Naive thymus-derived CD4-positive, alpha-beta T cell (primary cell): Measurements from ENCODE around the gene CDK3. TPM values are rescaled to one million over a fixed set of nuclear protein-coding genes. Genes with fewer than 3 reads are reported as not detected.
"Not testable (repeated sequence)": the region's sequence is repeated elsewhere in the genome, so short reads cannot be mapped to it uniquely, and the experiment has no call there.

Experiments
- ATAC-seq: fragments of 150-1000 bp; cut with Tn5 transposase; 2 replicates; pipeline ENCODE4 v1.10.0; 2021; ENCODE audit warnings: mild to moderate bottlenecking, moderate library complexity
- CTCF ChIA-PET: fragments of 350-600 bp; sonication (Branson Sonifier 250); formaldehyde crosslinking; loops from one replicate; lab custom pipeline; 2021; ENCODE audit warnings: antibody characterized with exemption; lab: Charles Lee
- POLR2A ChIA-PET: fragments of 350-600 bp; sonication (Branson Sonifier 250); formaldehyde crosslinking; loops from one replicate; lab custom pipeline; 2021; ENCODE audit warnings: antibody characterized with exemption, inconsistent platforms; lab: Charles Lee
- DNase-seq, 9 donors: peaks; one replicate each; pipeline versions ENCODE4 v3.0.0 to v3.0.0-alpha.2; 2020 to 2022; ENCODE audit warnings: mixed read lengths in 1 of 9
- H3K27ac ChIP-seq: one replicate; pipeline ENCODE4 v1.7.0; 2013; ENCODE audit warnings: mild to moderate bottlenecking, low read depth, low read length, moderate library complexity
- H3K27me3 ChIP-seq, 2 donors: one replicate each; pipeline ENCODE4 v1.7.0; 2013; ENCODE audit warnings: low read length in 2 of 2, mild to moderate bottlenecking in 2 of 2, moderate library complexity in 2 of 2; ENCODE audit not compliant: control insufficient read depth in 2 of 2, insufficient read depth in 2 of 2
- H3K36me3 ChIP-seq, 3 experiments: 1 replicate in 2 of 3; 2 replicates in 1 of 3; pipeline ENCODE4 v1.7.0; 2013; ENCODE audit warnings: low read length in 3 of 3, mild to moderate bottlenecking in 3 of 3, moderate library complexity in 1 of 3; ENCODE audit not compliant: insufficient read depth in 3 of 3, control insufficient read depth in 2 of 3
- H3K4me1 ChIP-seq, 2 donors: one replicate each; pipeline ENCODE4 v1.7.0; 2013; ENCODE audit warnings: low read length in 2 of 2, mild to moderate bottlenecking in 2 of 2, moderate library complexity in 1 of 2; ENCODE audit not compliant: control insufficient read depth in 2 of 2, insufficient read depth in 2 of 2
- H3K4me3 ChIP-seq: 2 replicates; pipeline ENCODE4 v1.7.0; 2013; ENCODE audit warnings: mild to moderate bottlenecking, low read length
- H3K9me3 ChIP-seq, 3 experiments: 1 replicate in 2 of 3; 2 replicates in 1 of 3; pipeline ENCODE4 v1.7.0; 2013; ENCODE audit warnings: low read length in 3 of 3; ENCODE audit not compliant: control insufficient read depth in 2 of 3
- H3K27ac Mint-ChIP-seq, 9 donors: one replicate each; pipeline ENCODE4 v1.8.0; 2020 to 2022; ENCODE audit warnings: mixed read lengths in 9 of 9, mild to moderate bottlenecking in 8 of 9, moderate library complexity in 5 of 9, inconsistent platforms in 2 of 9
- H3K27me3 Mint-ChIP-seq, 5 donors: one replicate each; pipeline ENCODE4 v1.8.0; 2021 to 2022; ENCODE audit warnings: mixed read lengths in 5 of 5, mild to moderate bottlenecking in 1 of 5
- H3K36me3 Mint-ChIP-seq, 5 donors: one replicate each; pipeline ENCODE4 v1.8.0; 2020 to 2022; ENCODE audit warnings: mixed read lengths in 5 of 5, mild to moderate bottlenecking in 3 of 5, inconsistent platforms in 1 of 5
- H3K4me1 Mint-ChIP-seq, 7 donors: one replicate each; pipeline ENCODE4 v1.8.0; 2020 to 2022; ENCODE audit warnings: mixed read lengths in 7 of 7, mild to moderate bottlenecking in 3 of 7, inconsistent platforms in 1 of 7
- H3K4me3 Mint-ChIP-seq, 10 donors: one replicate each; pipeline ENCODE4 v1.8.0; 2020 to 2022; ENCODE audit warnings: mild to moderate bottlenecking in 10 of 10, mixed read lengths in 10 of 10, moderate library complexity in 6 of 10, inconsistent platforms in 2 of 10
- H3K9me3 Mint-ChIP-seq, 11 donors: one replicate each; pipeline ENCODE4 v1.8.0; 2020 to 2022; ENCODE audit warnings: mixed read lengths in 11 of 11, mild to moderate bottlenecking in 4 of 11, inconsistent platforms in 1 of 11, moderate library complexity in 1 of 11
- intact Hi-C, 2 donors: fragments of 100-400 bp; cut with micrococcal nuclease; formaldehyde crosslinking; loops; one replicate each; pipeline ENCODE4 v1.15.1; 2023
- polyA plus RNA-seq, 2 donors: library from polyadenylated mRNA; unstranded; fragments of 300-500 nt; fragmentation: Illumina TruSeq; gene quantifications; one replicate each; pipeline ENCODE4 v1.2.3, GENCODE V29; 2021
- total RNA-seq, 6 experiments: library from RNA in 5 of 6; stranded (reverse) in 5 of 6; gene quantifications; 1 replicate in 5 of 6; 2 replicates in 1 of 6; pipeline ENCODE4 v1.2.3 and lab custom pipeline; 2021 to 2026

CDK3 gene
- total and polyA plus RNA-seq, 7 experiments from 2014 or later = 0.28 to 9.9 (median 7.2) TPM

GRCh38 chr17:76038050-76038449, 37.4 kb downstream of the CDK3 start:
- Mint-ChIP-seq H3K36me3 (peaks cover 6 to 39% (median 15%) of the 10 kb centered on the region in 5 donors), H3K27me3 (no peaks in the 10 kb centered on the region), H3K27ac (peak overlapping the region in 5 of 9 donors; percentile 47 to 77 (median 62)), H3K4me1 (peaks cover 0 to 21% (median 12%) of the 10 kb centered on the region in 7 donors), H3K9me3 (no peaks in the 10 kb centered on the region), H3K4me3 (no peak overlapping the region)
- H3K36me3 ChIP-seq = peaks cover 13 to 55% (median 23%) of the 10 kb centered on the region in 3 experiments
- POLR2A ChIA-PET = no interaction called here
- no peaks in the 10 kb centered on the region for H3K4me1 ChIP-seq
- intact Hi-C loops = no loop called here
- H3K27ac ChIP-seq = no peak overlapping the region
- no peaks in the 10 kb centered on the region for H3K27me3 ChIP-seq
- no peak for ATAC-seq
- no peaks in the 10 kb centered on the region for H3K9me3 ChIP-seq
- CTCF ChIA-PET = interaction anchor here (0.7 kb wide), 1 partner anchor 470 kb away, joined by 3 read pairs; no protein-coding TSS in a partner anchor
- no peak for DNase-seq
- no peak overlapping the region for H3K4me3 ChIP-seq

GRCh38 chr17:76039121-76039520, 38.5 kb downstream of the CDK3 start:
- Mint-ChIP-seq H3K27me3 (no peaks in the 10 kb centered on the region), H3K4me3 (no peak overlapping the region), H3K9me3 (no peaks in the 10 kb centered on the region), H3K4me1 (peaks cover 0 to 17% (median 7%) of the 10 kb centered on the region in 7 donors), H3K36me3 (peaks cover 7 to 50% (median 19%) of the 10 kb centered on the region in 5 donors), H3K27ac (peak overlapping the region in 4 of 9 donors; percentile 6 to 64 (median 44))
- Histone ChIP-seq H3K27me3 (no peaks in the 10 kb centered on the region), H3K27ac (no peak overlapping the region), H3K36me3 (peaks cover 23 to 66% (median 26%) of the 10 kb centered on the region in 3 experiments), H3K4me3 (no peak overlapping the region), H3K9me3 (no peaks in the 10 kb centered on the region), H3K4me1 (no peaks in the 10 kb centered on the region)
- ChIA-PET POLR2A (no interaction called here), CTCF (interaction anchor here (1.2 kb wide), 1 partner anchor 25 kb away, joined by 4 read pairs; no protein-coding TSS in a partner anchor)
- DNase-seq (no peak), ATAC-seq (no peak)
- intact Hi-C loops = no loop called here

GRCh38 chr17:76040376-76040775, 39.7 kb downstream of the CDK3 start:
- Mint-ChIP-seq H3K27me3 (no peaks in the 10 kb centered on the region), H3K4me1 (peaks cover 0 to 10% (median 2%) of the 10 kb centered on the region in 7 donors), H3K36me3 (peaks cover 7 to 62% (median 24%) of the 10 kb centered on the region in 5 donors), H3K4me3 (no peak overlapping the region), H3K9me3 (no peaks in the 10 kb centered on the region), H3K27ac (peak overlapping the region in 3 of 9 donors; percentile 34 to 65 (median 51))
- intact Hi-C loops = no loop called here
- Histone ChIP-seq H3K27ac (no peak overlapping the region), H3K36me3 (peaks cover 24 to 78% (median 38%) of the 10 kb centered on the region in 3 experiments), H3K4me1 (no peaks in the 10 kb centered on the region), H3K4me3 (no peak overlapping the region), H3K9me3 (no peaks in the 10 kb centered on the region), H3K27me3 (no peaks in the 10 kb centered on the region)
- DNase-seq = no peak
- ChIA-PET CTCF (interaction anchor here (1.0 to 2.2 kb wide), 3 partner anchors 21 to 26 kb away, joined by 3 to 7 read pairs (median 4); no protein-coding TSS in a partner anchor), POLR2A (interaction anchor here (0.8 kb wide), 1 partner anchor 11 kb away, joined by 3 read pairs; no protein-coding TSS in a partner anchor)
- ATAC-seq = no peak

- ATAC-seq, H3K27me3 ChIP-seq, H3K9me3 ChIP-seq, intact Hi-C loops, H3K27ac ChIP-seq, CTCF ChIA-PET, DNase-seq, H3K4me1 Mint-ChIP-seq, H3K4me3 ChIP-seq, H3K9me3 Mint-ChIP-seq, H3K4me3 Mint-ChIP-seq, H3K4me1 ChIP-seq, H3K27me3 Mint-ChIP-seq: not testable (repeated sequence)
- H3K27ac Mint-ChIP-seq = peak overlapping the region in 2 of 9 donors; percentile 17 to 49
- POLR2A ChIA-PET = interaction anchor here (1.1 kb wide), 1 partner anchor 9 kb away, joined by 3 read pairs; no protein-coding TSS in a partner anchor
- peaks cover 23 to 96% (median 47%) of the 10 kb centered on the region in 3 experiments for H3K36me3 ChIP-seq
- H3K36me3 Mint-ChIP-seq = peaks cover 9 to 71% (median 26%) of the 10 kb centered on the region in 5 donors
Observed at GRCh38 chr17:76042868-76043267, 42.2 kb downstream of the CDK3 start.

- H3K4me3 Mint-ChIP-seq, H3K4me3 ChIP-seq, ATAC-seq, H3K27ac ChIP-seq, H3K9me3 Mint-ChIP-seq, intact Hi-C loops, H3K4me1 ChIP-seq, DNase-seq, H3K9me3 ChIP-seq, H3K27me3 Mint-ChIP-seq, H3K27me3 ChIP-seq, POLR2A ChIA-PET: not testable (repeated sequence)
- H3K36me3 Mint-ChIP-seq = peaks cover 19 to 70% (median 25%) of the 10 kb centered on the region in 5 donors
- H3K27ac Mint-ChIP-seq = peak overlapping the region in 2 of 9 donors; percentile 63 to 68
- peaks cover 22 to 97% (median 50%) of the 10 kb centered on the region in 3 experiments for H3K36me3 ChIP-seq
- CTCF ChIA-PET = interaction anchor here (0.6 kb wide), 1 partner anchor 10 kb away, joined by 3 read pairs; no protein-coding TSS in a partner anchor
- peaks cover 3 to 18% (median 15%) of the 10 kb centered on the region in 7 donors for H3K4me1 Mint-ChIP-seq
Observed at GRCh38 chr17:76044475-76045007, 43.9 kb downstream of the CDK3 start.

- DNase-seq (no peak), ATAC-seq (no peak)
- intact Hi-C loops = no loop called here
- Mint-ChIP-seq H3K4me1 (peaks cover 3 to 30% (median 25%) of the 10 kb centered on the region in 7 donors), H3K9me3 (no peaks in the 10 kb centered on the region), H3K27me3 (no peaks in the 10 kb centered on the region), H3K36me3 (peaks cover 15 to 72% (median 24%) of the 10 kb centered on the region in 5 donors), H3K27ac (peak overlapping the region in 2 of 9 donors; percentile 9 to 45), H3K4me3 (no peak overlapping the region)
- Histone ChIP-seq H3K9me3 (no peaks in the 10 kb centered on the region), H3K4me3 (no peak overlapping the region), H3K27me3 (no peaks in the 10 kb centered on the region), H3K36me3 (peaks cover 20 to 97% (median 45%) of the 10 kb centered on the region in 3 experiments), H3K4me1 (no peaks in the 10 kb centered on the region), H3K27ac (no peak overlapping the region)
- ChIA-PET POLR2A (interaction anchor here (1.1 kb wide), 1 partner anchor 17 kb away, joined by 3 read pairs; no protein-coding TSS in a partner anchor), CTCF (no interaction called here)
Observed at GRCh38 chr17:76046064-76046463, 45.4 kb downstream of the CDK3 start.
